ENCODE measurements around the gene DNAJA3.
A peak's percentile ranks its signal among the peaks of the same experiment; 100 is the strongest.

DNAJA3 gene

DNA sequence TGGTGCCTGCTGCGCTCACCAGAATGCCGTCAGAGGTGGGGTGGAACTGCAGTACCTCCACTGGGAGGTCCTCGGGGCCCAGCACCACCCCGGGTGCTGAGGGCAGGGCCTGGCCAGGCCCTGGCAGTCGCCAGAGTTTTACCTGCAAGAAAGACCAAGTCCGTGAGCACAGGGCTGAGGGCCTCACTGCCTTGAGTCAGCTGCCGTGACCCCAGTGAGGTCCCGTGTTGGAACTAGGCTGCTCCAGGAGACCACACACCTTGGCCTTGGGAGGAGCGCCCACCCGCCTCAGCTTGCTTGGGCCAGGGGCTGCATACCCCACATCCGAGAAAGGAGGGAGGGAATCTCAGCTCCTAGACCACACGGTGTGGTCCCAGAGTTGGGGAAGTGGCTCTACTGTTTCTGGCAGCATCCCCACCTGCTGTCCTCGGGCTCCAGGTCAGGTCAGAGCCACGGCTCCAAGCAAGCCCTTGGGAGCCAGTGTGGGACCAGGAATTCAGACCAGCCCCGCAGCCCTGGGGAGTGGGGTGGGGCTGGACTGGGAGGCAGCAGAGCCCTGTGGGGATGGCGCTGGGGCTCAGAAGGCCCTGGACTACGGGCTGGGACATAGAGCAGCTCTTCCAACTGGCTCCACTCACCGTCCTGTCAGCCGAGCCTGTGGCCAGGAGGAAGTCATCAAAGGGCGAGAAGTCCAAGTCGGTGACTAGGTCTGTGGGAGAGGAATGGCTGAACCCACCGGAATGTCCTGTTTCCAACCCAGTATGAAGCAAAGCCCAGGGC is 17.9 kb upstream of the DNAJA3 start:
- no peak for TF ChIP-seq POLR2A (IDR thresholded peaks at IDR 0.05; ENCODE audit: low read depth, low read length)
- FAIRE-seq: no peak

DNA sequence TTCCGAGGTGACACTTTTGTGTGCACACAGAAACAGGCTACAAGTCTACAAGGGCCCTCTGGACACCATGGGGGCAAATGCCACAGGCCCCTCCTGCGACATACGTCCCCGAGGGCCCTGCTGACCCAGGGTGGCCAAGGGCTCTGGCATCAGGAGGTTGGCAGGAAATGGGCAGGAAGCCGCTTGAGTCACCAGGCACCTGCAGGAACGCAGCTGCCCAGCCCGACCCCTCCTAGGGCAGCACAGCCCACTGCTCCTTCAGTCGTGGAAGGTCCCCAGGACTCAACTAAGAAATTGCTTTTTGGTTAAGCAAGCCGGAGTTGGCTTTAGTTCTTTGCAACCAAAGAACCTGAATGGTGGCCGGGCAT is 17.4 kb upstream of the DNAJA3 start:
- no peak for FAIRE-seq
- TF ChIP-seq POLR2A (IDR thresholded peaks at IDR 0.05; ENCODE audit: low read depth, low read length): no peak
- no peak for DNase-seq (ENCODE audit: insufficient read length, low spot score)

More for the DNA sequence above, 17.9 kb upstream of the DNAJA3 start:
- DNase-seq (ENCODE audit: insufficient read length, low spot score): no peak

DNA sequence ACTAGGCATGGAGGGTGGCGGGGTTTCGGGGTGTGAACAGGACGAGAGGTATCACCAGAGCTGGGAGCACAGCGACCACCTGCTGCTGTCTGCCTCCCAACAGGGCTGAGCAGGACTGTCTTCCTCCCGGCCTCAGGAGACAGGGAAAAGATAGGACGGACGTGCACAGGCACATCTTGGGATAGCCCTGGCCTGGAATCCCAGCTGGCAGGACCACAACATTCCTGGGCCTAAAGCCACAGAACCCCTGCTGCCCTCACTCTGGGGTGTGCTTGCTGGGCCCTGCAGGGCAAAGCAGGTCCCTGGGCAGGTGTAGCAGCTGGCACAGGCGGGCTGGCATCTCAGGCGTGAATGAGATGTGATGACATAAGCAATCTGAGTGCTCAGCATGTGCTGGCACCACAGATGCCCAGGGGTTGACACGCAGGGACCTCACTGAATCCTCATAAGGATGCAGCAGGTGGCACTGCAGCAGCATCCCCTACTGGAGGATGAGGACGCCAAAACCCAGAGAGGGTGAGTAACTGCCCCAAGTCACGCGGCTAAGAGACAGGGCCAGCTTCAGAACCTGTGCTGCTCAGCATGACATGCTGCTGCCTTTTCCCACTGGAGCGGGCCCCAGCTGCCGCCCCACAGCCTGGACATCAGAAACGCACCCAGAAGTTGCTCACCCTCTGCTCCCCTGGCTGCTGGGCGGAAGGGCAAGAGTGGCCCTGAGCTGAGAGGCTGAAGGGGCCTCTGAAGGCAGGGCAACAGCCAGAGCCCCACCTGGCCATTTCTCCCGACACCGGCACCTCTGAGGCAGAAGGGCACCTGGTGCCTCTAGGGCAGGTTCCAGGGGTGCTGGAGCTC is 16.4 kb upstream of the DNAJA3 start:
- no peak for TF ChIP-seq POLR2A (IDR thresholded peaks at IDR 0.05; ENCODE audit: low read depth, low read length)
- FAIRE-seq (no peak), DNase-seq (ENCODE audit: insufficient read length, low spot score) (peak; percentile 72)

DNA sequence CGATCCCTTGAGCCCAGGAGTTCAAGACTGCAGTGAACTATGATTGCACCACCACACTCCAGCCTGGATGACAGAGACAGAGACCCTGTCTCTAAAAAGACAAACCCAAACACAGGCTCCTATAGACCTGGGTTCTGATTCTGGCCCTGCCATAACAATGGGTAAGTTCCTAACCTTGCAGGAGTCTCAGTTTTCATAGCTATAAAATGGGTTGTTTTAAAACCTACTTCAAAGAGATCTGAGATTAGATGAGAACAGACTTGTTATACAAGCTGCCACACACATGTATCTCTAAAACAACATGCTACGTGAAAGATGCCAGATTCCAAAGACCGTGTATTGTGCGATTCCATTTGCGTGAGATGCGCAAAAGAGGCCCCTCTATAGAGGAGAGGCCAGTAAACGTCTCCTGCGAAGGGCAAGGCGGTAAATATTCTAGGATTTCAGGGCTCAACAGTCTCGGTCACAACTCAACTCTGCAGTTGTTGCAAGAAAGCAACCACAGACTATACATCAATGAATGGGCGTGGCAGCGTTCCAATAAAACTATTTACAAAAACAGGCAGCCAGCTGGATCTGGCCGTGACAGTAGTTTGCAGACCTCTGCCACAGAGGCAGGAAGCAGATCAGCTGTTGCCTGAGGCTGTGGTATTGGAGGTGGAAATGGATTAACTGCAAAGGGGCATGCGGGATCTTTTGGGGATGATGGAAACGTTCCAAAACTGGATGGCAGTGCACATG is 15.2 kb upstream of the DNAJA3 start:
- DNase-seq (ENCODE audit: insufficient read length, low spot score) (no peak), FAIRE-seq (no peak)
- TF ChIP-seq POLR2A (IDR thresholded peaks at IDR 0.05; ENCODE audit: low read depth, low read length): no peak

DNA sequence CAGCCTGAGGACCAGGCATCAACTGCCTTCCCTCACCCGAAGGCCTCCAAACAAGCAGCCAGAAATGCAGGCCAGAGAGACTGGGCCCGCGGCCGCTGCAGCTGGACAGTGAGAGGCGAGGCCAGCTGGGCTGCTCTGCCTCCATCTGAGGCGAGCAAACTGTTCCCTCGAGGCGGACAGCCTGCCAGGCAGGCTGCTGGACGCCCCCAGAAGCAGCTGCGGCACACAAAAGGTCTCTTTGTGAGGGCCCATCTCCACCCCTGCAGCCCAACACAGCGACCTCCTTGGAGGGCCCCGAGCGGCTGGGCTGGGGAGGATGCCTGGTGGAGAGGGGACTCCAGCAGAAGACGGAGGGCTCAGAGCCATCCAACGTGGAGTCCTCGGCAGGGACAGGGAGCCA is 14.0 kb upstream of the DNAJA3 start:
- FAIRE-seq: no peak
- no peak for DNase-seq (ENCODE audit: insufficient read length, low spot score)
- no peak for TF ChIP-seq POLR2A (IDR thresholded peaks at IDR 0.05; ENCODE audit: low read depth, low read length)

DNA sequence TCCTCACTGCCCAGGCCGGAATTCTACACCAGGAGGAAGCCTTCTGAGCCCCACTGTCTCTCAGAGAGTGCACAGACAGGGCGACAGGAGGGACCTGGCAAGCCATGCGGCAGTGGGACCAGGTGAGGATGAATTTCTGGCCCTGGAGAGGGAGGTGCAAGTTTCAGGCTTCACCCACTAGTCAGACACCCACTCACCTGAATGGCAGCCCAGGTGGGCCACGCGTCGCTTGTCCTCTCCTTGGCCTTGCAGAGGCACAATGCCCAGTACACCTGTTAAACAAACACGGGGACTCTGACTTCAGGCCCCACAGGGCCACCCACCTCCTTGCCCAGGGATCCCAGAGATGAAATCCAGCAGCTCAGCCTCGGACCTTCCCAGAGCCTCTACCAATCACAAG is 13.5 kb upstream of the DNAJA3 start:
- FAIRE-seq: no peak
- no peak for DNase-seq (ENCODE audit: insufficient read length, low spot score)
- TF ChIP-seq POLR2A (IDR thresholded peaks at IDR 0.05; ENCODE audit: low read depth, low read length): no peak

DNA sequence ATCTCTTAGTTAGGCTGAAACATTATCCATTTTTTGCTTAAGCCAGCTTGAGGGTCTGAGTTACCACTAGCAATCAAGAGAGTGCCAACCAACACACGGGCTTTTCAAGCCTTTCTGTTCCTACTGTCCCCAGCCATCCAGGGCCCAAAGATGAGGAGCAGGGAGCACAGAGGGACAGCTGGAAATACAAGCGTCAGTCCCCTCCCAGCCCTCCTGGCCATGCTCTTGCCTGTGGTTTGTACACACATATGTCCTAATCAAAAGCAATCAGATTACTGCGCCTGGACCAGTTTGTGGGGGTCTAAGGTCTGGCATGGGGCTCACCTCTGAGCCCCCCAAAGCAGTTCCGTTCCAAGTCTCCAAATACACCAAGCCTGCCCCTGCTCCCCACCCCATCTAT is 12.8 kb upstream of the DNAJA3 start:
- FAIRE-seq (no peak), DNase-seq (ENCODE audit: insufficient read length, low spot score) (no peak)
- TF ChIP-seq POLR2A (IDR thresholded peaks at IDR 0.05; ENCODE audit: low read depth, low read length): no peak

DNA sequence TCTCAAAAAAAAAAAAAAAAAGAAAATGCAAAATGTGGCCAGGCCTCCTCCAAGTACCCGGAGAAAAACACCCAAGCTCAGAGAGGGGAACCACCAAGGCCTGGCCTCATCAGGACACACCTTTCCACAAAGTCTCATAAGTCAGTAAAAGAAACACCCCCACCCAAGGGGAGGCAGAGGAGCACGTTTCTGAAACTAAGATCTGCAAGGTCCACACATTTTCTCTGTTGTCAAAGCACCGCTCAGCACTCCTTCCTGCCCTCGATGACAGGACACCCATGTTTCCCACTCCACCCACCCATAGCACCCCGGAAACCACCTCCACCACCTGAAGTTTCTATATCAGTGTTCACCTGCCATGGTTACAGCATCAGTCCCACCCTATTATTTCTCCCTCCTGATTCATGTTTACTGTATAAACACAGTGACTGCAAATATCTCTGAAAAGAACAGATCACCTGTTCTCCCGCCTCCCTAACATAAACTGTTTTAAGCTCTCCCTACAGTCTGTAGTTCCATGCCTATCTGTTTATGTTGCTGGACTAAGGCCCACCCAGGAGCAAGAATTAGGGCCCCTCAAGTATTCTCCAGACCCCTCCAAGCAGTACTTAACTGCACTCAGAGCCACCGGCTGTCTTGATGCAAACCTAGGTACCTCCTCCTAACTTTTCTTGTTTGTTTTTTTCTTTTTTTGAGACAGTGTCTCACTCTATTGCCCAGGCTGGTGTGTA is 11.3 kb upstream of the DNAJA3 start:
- DNase-seq (ENCODE audit: insufficient read length, low spot score) (no peak), FAIRE-seq (no peak)

DNA sequence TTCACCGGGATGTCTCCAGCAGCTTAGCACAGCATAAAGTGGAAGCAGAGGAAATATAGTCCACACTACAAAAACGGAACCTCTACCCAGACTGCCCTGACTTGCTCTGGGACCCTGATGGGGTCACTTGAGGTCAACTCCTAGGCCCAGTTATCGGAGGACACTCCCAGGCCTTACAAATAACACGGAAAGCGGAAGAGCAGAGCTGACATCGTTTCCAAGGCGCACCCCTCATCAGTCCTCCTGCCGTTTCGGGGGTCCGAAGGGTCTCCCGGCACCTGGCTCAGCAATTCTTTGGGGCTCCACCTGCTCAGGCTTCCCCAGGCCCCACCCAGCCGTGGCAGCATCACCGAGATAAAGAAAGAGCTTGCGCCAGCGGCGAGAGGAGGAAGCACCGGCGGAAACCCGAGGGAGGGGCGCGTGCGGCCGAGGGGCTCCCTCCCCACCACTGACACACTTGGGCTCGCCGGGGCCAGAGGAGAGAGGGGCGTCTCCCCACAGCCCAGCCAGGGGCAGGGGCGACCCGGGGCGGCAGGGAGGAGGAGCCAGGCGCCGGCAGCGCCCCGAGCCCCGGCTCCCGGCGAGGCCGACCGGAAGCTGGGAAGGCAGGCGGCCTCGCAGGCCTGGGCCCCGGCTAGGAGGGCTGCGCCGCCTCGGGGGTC is 10.0 kb upstream of the DNAJA3 start:
- TF ChIP-seq POLR2A (IDR thresholded peaks at IDR 0.05; ENCODE audit: low read depth, low read length): no peak
- DNase-seq (ENCODE audit: insufficient read length, low spot score) (no peak), FAIRE-seq (no peak)

More for the DNA sequence above, 11.3 kb upstream of the DNAJA3 start:
- TF ChIP-seq POLR2A (IDR thresholded peaks at IDR 0.05; ENCODE audit: low read depth, low read length): no peak

DNA sequence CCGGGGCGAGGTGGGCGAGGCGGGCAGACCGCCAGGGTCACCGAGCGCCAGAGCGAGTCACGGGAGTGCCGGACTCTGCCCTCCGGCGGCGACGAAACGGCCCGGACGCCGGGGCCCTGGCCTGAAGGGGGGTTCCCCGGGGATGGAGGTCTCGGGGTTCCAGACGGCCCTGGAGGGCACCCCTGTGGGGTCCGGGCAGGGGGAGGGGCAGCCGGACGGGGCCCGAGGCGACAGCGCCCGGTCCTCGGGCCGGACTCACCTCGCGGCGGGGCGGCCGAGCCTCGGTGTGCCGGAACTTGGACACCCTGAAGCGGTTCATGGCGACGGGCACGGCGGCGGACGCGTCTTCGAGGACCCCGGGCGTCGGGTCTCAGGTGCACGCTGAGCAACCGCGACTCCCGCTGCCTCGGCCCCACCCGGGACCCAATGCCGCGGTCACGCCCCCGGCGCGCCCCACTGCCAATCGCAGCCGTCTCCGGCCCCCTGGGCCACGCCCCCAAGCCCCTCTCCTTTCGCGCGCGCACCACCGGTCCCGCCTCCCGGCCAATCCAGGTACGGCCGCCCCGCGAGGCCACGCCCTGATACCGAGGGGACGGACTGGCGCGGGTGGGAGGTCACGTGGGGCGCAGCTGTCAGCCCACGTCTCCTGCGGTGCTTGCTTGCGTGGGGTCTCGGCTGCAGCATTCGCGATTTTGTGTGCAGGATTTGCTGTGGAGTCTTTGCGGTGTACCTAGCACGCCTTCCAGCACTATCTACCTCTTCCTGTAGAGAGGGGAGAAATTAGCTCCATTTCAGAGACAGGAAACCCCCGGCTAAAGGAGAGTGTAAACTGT is 9.3 kb upstream of the DNAJA3 start, which contains the start of gene CORO7:
CORO7 (minus strand) TSS at position 397 of the 833 bp plus-strand sequence; CDS start at position 319, 78 bp downstream.
- TF ChIP-seq POLR2A (IDR thresholded peaks at IDR 0.05; ENCODE audit: low read depth, low read length): peak; percentile 30; the same call in 1 of the 2 replicates
- DNase-seq (ENCODE audit: insufficient read length, low spot score) (peak; percentile 95), FAIRE-seq (no peak)

DNA sequence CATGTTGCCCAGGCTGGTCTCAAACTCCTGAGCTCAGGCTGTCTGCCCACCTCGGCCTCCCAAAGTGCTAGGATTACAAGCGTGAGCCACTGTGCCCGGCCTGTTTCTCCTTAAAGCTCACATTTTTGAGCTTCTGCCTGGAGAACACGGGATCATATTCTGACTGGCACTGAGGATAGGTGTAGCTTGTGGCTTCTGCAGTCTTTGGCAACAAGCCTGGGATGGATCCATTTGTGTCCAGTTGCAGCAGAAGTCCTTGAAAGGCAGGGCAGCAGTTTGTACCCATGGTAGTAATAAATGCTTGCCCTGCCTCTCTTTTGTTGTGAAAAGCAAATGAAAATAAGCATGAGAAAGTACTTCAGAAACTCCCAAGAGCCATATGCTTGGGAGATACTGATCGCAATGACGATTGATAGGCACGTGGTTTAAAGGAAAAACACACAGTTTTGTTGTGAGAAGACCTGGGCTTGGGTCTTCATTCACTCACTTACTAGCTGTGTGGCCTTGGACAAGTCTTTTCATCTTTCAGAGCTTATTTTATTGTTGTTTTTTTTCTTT is 6.2 kb upstream of the DNAJA3 start:
- no peak for FAIRE-seq
- TF ChIP-seq POLR2A (IDR thresholded peaks at IDR 0.05; ENCODE audit: low read depth, low read length): no peak

More for the DNA sequence above, 6.2 kb upstream of the DNAJA3 start:
- no peak for DNase-seq (ENCODE audit: insufficient read length, low spot score)
